RWPE1 (cell line): ENCODE data around the gene ABL2.
A peak's percentile ranks its signal among the peaks of the same experiment; 100 is the strongest.
"Not testable (repeated sequence)": the region's sequence is repeated elsewhere in the genome, so short reads cannot be mapped to it uniquely, and the experiment has no call there.

Experiments
- CTCF ChIA-PET: fragments of 350-600 bp; sonication (Branson Sonifier 250); formaldehyde crosslinking; extraction: SDS; loops from one replicate; lab custom pipeline; 2021; lab: Yijun Ruan, JAX
- POLR2A ChIA-PET: fragments of 400-600 bp; formaldehyde crosslinking; extraction: SDS; loops from one replicate; lab custom pipeline; 2020; ENCODE audit warnings: antibody characterized with exemption; ENCODE audit not compliant: low non-redundant PET; lab: Yijun Ruan, JAX
- DNase-seq: peaks from one replicate; pipeline ENCODE4 v3.0.0; 2012; ENCODE audit warnings: low spot score
- H3K27ac ChIP-seq: fragments of 450-650 bp; 2 replicates; pipeline ENCODE4 v1.5.1; 2017
- CTCF ChIP-seq: fragments of 450-650 bp; conservative IDR thresholded peaks from 2 replicates; pipeline ENCODE4 v1.5.1; 2017; ENCODE audit warnings: low read depth, mild to moderate bottlenecking

The ABL2 gene

GRCh38 chr1:179145521-179145920 lies 84.0 kb downstream of the ABL2 start:
- ChIA-PET CTCF (no interaction called here), POLR2A (no interaction called here)
- TF ChIP-seq CTCF, result no peak
- no peak for DNase-seq
- no peak overlapping the region for H3K27ac ChIP-seq

- ChIA-PET POLR2A (no interaction called here), CTCF (no interaction called here)
- no peak for TF ChIP-seq CTCF
- no peak for DNase-seq
- peak overlapping the region; percentile 99 for H3K27ac ChIP-seq
Observed at GRCh38 chr1:179144626-179145025, 84.9 kb downstream of the ABL2 start.

- peak overlapping the region; percentile 99 for H3K27ac ChIP-seq
- TF ChIP-seq CTCF, result no peak
- CTCF ChIA-PET, result interaction anchor here (0.7 kb wide), 1 partner anchor 36 kb away, joined by 3 read pairs; no protein-coding TSS in a partner anchor
- POLR2A ChIA-PET, result no interaction called here
- peak; percentile 59 for DNase-seq
Observed at GRCh38 chr1:179143322-179143721, 86.2 kb downstream of the ABL2 start.

- DNase-seq, result peak; percentile 81
- CTCF ChIA-PET, result no interaction called here
Observed at GRCh38 chr1:179142889-179143299, 86.6 kb downstream of the ABL2 start.

GRCh38 chr1:179141592-179142251 lies 87.8 kb downstream of the ABL2 start:
- POLR2A ChIA-PET, result no interaction called here
- no peak for TF ChIP-seq CTCF
- CTCF ChIA-PET, result interaction anchor here (0.6 kb wide), 1 partner anchor 38 kb away, joined by 6 read pairs; no protein-coding TSS in a partner anchor
- DNase-seq, result peak; percentile 65
- H3K27ac ChIP-seq, result no peak overlapping the region

More at GRCh38 chr1:179142889-179143299, 86.6 kb downstream of the ABL2 start:
- peak overlapping the region; percentile 99; the same call in 1 of the 2 replicates for H3K27ac ChIP-seq
- POLR2A ChIA-PET, result no interaction called here
- TF ChIP-seq CTCF, result no peak

- POLR2A ChIA-PET, DNase-seq, CTCF ChIA-PET: not testable (repeated sequence)
- peak overlapping the region; percentile 66 for H3K27ac ChIP-seq
Observed at GRCh38 chr1:179138755-179139154, 90.7 kb downstream of the ABL2 start.

GRCh38 chr1:179137617-179138255 lies 91.7 kb downstream of the ABL2 start:
- no peak for DNase-seq
- POLR2A ChIA-PET, result no interaction called here
- peak overlapping the region; percentile 66 for H3K27ac ChIP-seq
- TF ChIP-seq CTCF, result no peak
- CTCF ChIA-PET, result interaction anchor here (0.7 kb wide), 1 partner anchor 34 kb away, joined by 4 read pairs; no protein-coding TSS in a partner anchor

GRCh38 chr1:179135707-179136106 lies 93.8 kb downstream of the ABL2 start:
- H3K27ac ChIP-seq, POLR2A ChIA-PET, CTCF ChIA-PET, DNase-seq: not testable (repeated sequence)

- DNase-seq, H3K27ac ChIP-seq, POLR2A ChIA-PET, CTCF ChIA-PET: not testable (repeated sequence)
Observed at GRCh38 chr1:179135168-179135567, 94.3 kb downstream of the ABL2 start.
